ENCODE results near the gene KRT15. TPM values are rescaled to one million over a fixed set of nuclear protein-coding genes. Genes with fewer than 3 reads are reported as not detected.

KRT15 gene
- total and polyA plus RNA-seq, 9 of the 15 experiments (the other 6 are each of a cell fraction or from before 2014, with no cell fraction given): 0.28 to 4.4 (median 0.56) TPM

GRCh38 chr17:41468346-41468745 is 50.3 kb downstream of the KRT15 start:
- no peak for TF ChIP-seq TFAM (CRISPR knock-in tag; conservative IDR thresholded peaks at IDR 0.05)
- no peak for TF ChIP-seq PCBP2 (IDR thresholded peaks at IDR 0.05; ENCODE audit: low read depth, low read length, poor library complexity, severe bottlenecking)
- TF ChIP-seq FOXO4 (CRISPR knock-in tag; IDR thresholded peaks at IDR 0.05): no peak
- no peaks in the 10 kb centered on the region for H3K9me1 ChIP-seq (ENCODE audit: control insufficient read depth, insufficient read depth, low read length)
- no peak overlapping the region for H3K9ac ChIP-seq (ENCODE audit: insufficient read depth in 1 of 2, low read depth in 2 of 2, low read length in 2 of 2)
- POLR2A ChIA-PET: no interaction called here
- H4K20me1 ChIP-seq (replicated peaks; ENCODE audit: control insufficient read depth, insufficient read depth, low read length): no peaks in the 10 kb centered on the region
- in situ Hi-C loops (cut with MboI): no loop called here
- no peaks in the 10 kb centered on the region for H3K79me2 ChIP-seq (ENCODE audit: control insufficient read depth, insufficient read depth, low read length)
- H3K36me3 ChIP-seq (ENCODE audit: control insufficient read depth, insufficient read depth, low read length): no peaks in the 10 kb centered on the region
- ATAC-seq (no peak), FAIRE-seq (no peak), DNase-seq (ENCODE audit: extremely low read depth in 1 of 4, low spot score in 3 of 4) (no peak)
- no peak overlapping the region for H3K4me2 ChIP-seq (ENCODE audit: insufficient read depth, low read length)
- H3K9me3 ChIP-seq (replicated peaks; ENCODE audit: control insufficient read depth, insufficient read depth, low read depth, low read length): no peaks in the 10 kb centered on the region
- no TSS peak for BruUV-seq (replicated peaks)
- no peak overlapping the region for H3K27ac ChIP-seq (ENCODE audit: extremely low read depth, low read depth, low read length)
- CTCF ChIA-PET (ENCODE audit: low intra/inter-chr PET ratio): no interaction called here
- H2AFZ ChIP-seq (ENCODE audit: low read depth, low read length): no peak overlapping the region
- no peaks in the 10 kb centered on the region for H3K4me1 ChIP-seq (replicated peaks in 1 of 2; ENCODE audit: control insufficient read depth in 2 of 2, insufficient read depth in 2 of 2, low read length in 2 of 2)
- intact Hi-C loops (cut with micrococcal nuclease): no loop called here
- H3K4me3 ChIP-seq: no peak overlapping the region
- H3K27me3 ChIP-seq (ENCODE audit: control insufficient read depth in 2 of 2, insufficient read depth in 2 of 2, low read length in 2 of 2): peaks cover 31 to 47% of the 10 kb centered on the region in 2 experiments

GRCh38 chr17:41467561-41467960 is 51.1 kb downstream of the KRT15 start:
- DNase-seq (ENCODE audit: extremely low read depth in 1 of 4, low spot score in 3 of 4) (no peak), ATAC-seq (no peak), FAIRE-seq (no peak)
- POLR2A ChIA-PET: no interaction called here
- Histone ChIP-seq H3K4me2 (ENCODE audit: insufficient read depth, low read length) (no peak overlapping the region), H3K9me3 (replicated peaks; ENCODE audit: control insufficient read depth, insufficient read depth, low read depth, low read length) (no peaks in the 10 kb centered on the region), H3K9me1 (ENCODE audit: control insufficient read depth, insufficient read depth, low read length) (no peaks in the 10 kb centered on the region), H3K27ac (ENCODE audit: extremely low read depth, low read depth, low read length) (no peak overlapping the region), H3K27me3 (ENCODE audit: control insufficient read depth in 2 of 2, insufficient read depth in 2 of 2, low read length in 2 of 2) (peaks cover 31 to 55% of the 10 kb centered on the region in 2 experiments), H3K4me1 (replicated peaks in 1 of 2; ENCODE audit: control insufficient read depth in 2 of 2, insufficient read depth in 2 of 2, low read length in 2 of 2) (0 out of 5 replicates have a peak, but pooled peaks cover 0 to 2% of the 10 kb centered on the region in 2 experiments), H3K4me3 (no peak overlapping the region), H3K9ac (ENCODE audit: insufficient read depth in 1 of 2, low read depth in 2 of 2, low read length in 2 of 2) (no peak overlapping the region), H3K79me2 (ENCODE audit: control insufficient read depth, insufficient read depth, low read length) (no peaks in the 10 kb centered on the region), H3K36me3 (ENCODE audit: control insufficient read depth, insufficient read depth, low read length) (no peaks in the 10 kb centered on the region), H2AFZ (ENCODE audit: low read depth, low read length) (no peak overlapping the region), H4K20me1 (replicated peaks; ENCODE audit: control insufficient read depth, insufficient read depth, low read length) (no peaks in the 10 kb centered on the region)
- intact Hi-C loops (cut with micrococcal nuclease) (no loop called here), in situ Hi-C loops (cut with MboI) (no loop called here)
- no TSS peak for BruUV-seq (replicated peaks)
- CTCF ChIA-PET (ENCODE audit: low intra/inter-chr PET ratio): no interaction called here
- TF ChIP-seq NUFIP1 (IDR thresholded peaks at IDR 0.05; ENCODE audit: partially characterized antibody) (no peak), RB1 (IDR thresholded peaks at IDR 0.05; ENCODE audit: low read depth) (no peak), SP2 (IDR thresholded peaks at IDR 0.05; ENCODE audit: extremely low read depth, low read depth, low read length, poor library complexity, severe bottlenecking) (no peak), DPF2 (IDR thresholded peaks at IDR 0.05) (no peak), RAD51 (IDR thresholded peaks at IDR 0.05; ENCODE audit: borderline replicate concordance, low read depth) (no peak), PREB (CRISPR knock-in tag; IDR thresholded peaks at IDR 0.05) (no peak), E2F3 (CRISPR knock-in tag; IDR thresholded peaks at IDR 0.05) (no peak)
- WGBS (ENCODE audit: insufficient coverage, low coverage, missing lambda C conversion rate): 0% methylated on average over 4 of the region's 4 CpGs
